HepG2 (cell line): ENCODE data around the gene CACNA1G.

Experiments
- ATF6 ChIP-seq: sonication (generic); formaldehyde crosslinking; conservative IDR thresholded peaks from 2 replicates; pipeline ENCODE4 v1.4.0; 2020; ENCODE audit warnings: missing genetic modification reagents
- CTCF ChIP-seq: sonication (generic); formaldehyde crosslinking; IDR thresholded peaks from 2 replicates; pipeline ENCODE4 v1.5.0; 2020; ENCODE audit warnings: mild to moderate bottlenecking, missing genetic modification reagents, moderate library complexity
- HNRNPUL1 ChIP-seq: fragments of 200-400 bp; formaldehyde crosslinking; IDR thresholded peaks from 2 replicates; pipeline ENCODE4 v1.6.1; 2017; ENCODE audit warnings: low read depth, mild to moderate bottlenecking, low read length, moderate library complexity
- KDM6A ChIP-seq: IDR thresholded peaks from 2 replicates; pipeline ENCODE4 v1.6.1; 2016; ENCODE audit warnings: low read depth
- TERF1 ChIP-seq: sonication (generic); formaldehyde crosslinking; IDR thresholded peaks from 2 replicates; pipeline ENCODE4 v1.8.0; 2022; ENCODE audit warnings: mild to moderate bottlenecking, missing genetic modification reagents, moderate library complexity
- ZBTB14 ChIP-seq: sonication (generic); formaldehyde crosslinking; IDR thresholded peaks from 2 replicates; pipeline ENCODE4 v1.4.0; 2020; ENCODE audit warnings: missing genetic modification reagents
- ZFX ChIP-seq: sonication (generic); formaldehyde crosslinking; IDR thresholded peaks from 2 replicates; pipeline ENCODE4 v1.4.0; 2020; ENCODE audit warnings: mild to moderate bottlenecking, low read depth, missing genetic modification reagents, moderate library complexity
- ZKSCAN1 ChIP-seq: fragments of 150-350 bp; IDR thresholded peaks from 2 replicates; pipeline ENCODE4 v1.6.1; 2014; ENCODE audit warnings: low read length
- ZNF644 ChIP-seq: IDR thresholded peaks from 2 replicates; pipeline ENCODE4 v1.6.1; 2016; ENCODE audit warnings: low read depth

GRCh38 chr17:50551433-50551815 is 9.1 kb upstream of the CACNA1G start:
- TF ChIP-seq ZFX (CRISPR knock-in tag) (no peak), KDM6A (CRISPR knock-in tag) (no peak), CTCF (no peak), ATF6 (CRISPR knock-in tag) (no peak), ZBTB14 (no peak), TERF1 (CRISPR knock-in tag) (no peak), ZNF644 (CRISPR knock-in tag) (no peak), ZKSCAN1 (no peak), HNRNPUL1 (no peak)
